Vagina (tissue), 2 donors: ENCODE results near the gene PGAM5. TPM values are rescaled to one million over a fixed set of nuclear protein-coding genes. Genes with fewer than 3 reads are reported as not detected.

ENCODE experiments used
- DNase-seq, 2 donors: peaks; one replicate each; pipeline ENCODE4 v3.0.0-alpha.2; 2017; ENCODE audit errors: extremely low spot score in 2 of 2
- H3K27ac ChIP-seq: fragments of 200-600 bp; sonication (generic); one replicate; pipeline ENCODE4 v1.5.1; 2019
- H3K27me3 ChIP-seq: fragments of 200-600 bp; sonication (generic); one replicate; pipeline ENCODE4 v1.5.1; 2019
- H3K36me3 ChIP-seq, 2 donors: fragments of 200-600 bp; sonication (generic); one replicate each; pipeline ENCODE4 v1.5.1; 2017 to 2019
- H3K4me1 ChIP-seq: fragments of 200-600 bp; sonication (generic); one replicate; pipeline ENCODE4 v1.5.1; 2019
- H3K4me3 ChIP-seq, 2 donors: fragments of 200-600 bp; sonication (generic); 1 replicate in 1 of 2; 2 replicates in 1 of 2; pipeline ENCODE4 v1.5.1; 2016 to 2019
- H3K9me3 ChIP-seq: fragments of 200-600 bp; sonication (generic); one replicate; pipeline ENCODE4 v1.5.1; 2019
- CTCF ChIP-seq, 3 experiments: fragments of 450-650 bp in 2 of 3; fragments of 200-600 bp in 1 of 3; sonication (generic) in 1 of 3; IDR thresholded peaks; one replicate each; pipeline ENCODE4 v1.5.1; 2017 to 2019; ENCODE audit warnings: antibody characterized with exemption in 3 of 3, mild to moderate bottlenecking in 2 of 3, moderate library complexity in 2 of 3
- POLR2A ChIP-seq, 2 donors: fragments of 450-650 bp; IDR thresholded peaks; one replicate each; pipeline ENCODE4 v1.6.1; 2017; ENCODE audit warnings: antibody characterized with exemption in 2 of 2, mild to moderate bottlenecking in 2 of 2, moderate library complexity in 2 of 2
- POLR2AphosphoS5 ChIP-seq, 2 donors: sonication (generic); formaldehyde crosslinking; IDR thresholded peaks; one replicate each; pipeline ENCODE4 v1.9.0; 2017; ENCODE audit warnings: antibody characterized with exemption in 2 of 2, mild to moderate bottlenecking in 2 of 2, low read depth in 1 of 2; ENCODE audit not compliant: insufficient read depth in 1 of 2
- intact Hi-C: fragments of 100-400 bp; cut with DNase I; formaldehyde crosslinking; loops from one replicate; pipeline ENCODE4 v1.15.1; 2023
- total RNA-seq: library from RNA; depleted of rRNA; stranded (reverse); fragments of >200 nt; gene quantifications from one replicate; pipeline ENCODE4 v1.2.3, GENCODE V29; 2016

PGAM5 gene
- total RNA-seq, 1 donor from 2014 or later = 27.0 TPM

DNA sequence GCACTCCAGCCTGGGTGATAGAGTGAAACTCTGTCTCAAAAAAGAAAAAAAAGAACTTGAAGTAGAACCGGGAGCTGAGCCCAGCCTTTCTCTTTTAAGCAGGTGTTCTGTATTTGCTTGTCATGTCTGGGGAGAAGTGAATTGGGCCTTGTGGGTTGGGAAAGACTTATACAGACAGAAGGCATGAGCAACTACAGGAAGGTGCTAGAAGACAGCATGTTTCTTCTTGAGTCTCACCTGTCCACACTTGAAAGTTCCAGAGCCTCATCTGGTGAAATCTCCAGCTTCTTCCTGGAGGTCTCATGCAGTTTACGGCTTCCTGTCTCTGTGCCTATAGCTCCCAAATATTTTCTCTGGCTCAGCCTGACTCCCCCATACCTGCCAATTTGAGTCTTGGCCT is 2.5 kb downstream of the PGAM5 start:
- intact Hi-C loops = no loop called here
- no peak for DNase-seq
- H3K27ac ChIP-seq = no peak overlapping the region
- no peaks in the 10 kb centered on the region for H3K27me3 ChIP-seq
- H3K4me1 ChIP-seq = peaks cover 27% of the 10 kb centered on the region
- peaks cover 4 to 22% of the 10 kb centered on the region in 2 donors for H3K36me3 ChIP-seq
- no peak for TF ChIP-seq POLR2A (IDR thresholded peaks at IDR 0.05)
- no peak for TF ChIP-seq POLR2AphosphoS5 (IDR thresholded peaks at IDR 0.05; ENCODE audit: insufficient read depth in 1 of 2, low read depth in 1 of 2)
- TF ChIP-seq CTCF (IDR thresholded peaks at IDR 0.05) = no peak
- no peaks in the 10 kb centered on the region for H3K9me3 ChIP-seq
- H3K4me3 ChIP-seq = no peak overlapping the region

DNA sequence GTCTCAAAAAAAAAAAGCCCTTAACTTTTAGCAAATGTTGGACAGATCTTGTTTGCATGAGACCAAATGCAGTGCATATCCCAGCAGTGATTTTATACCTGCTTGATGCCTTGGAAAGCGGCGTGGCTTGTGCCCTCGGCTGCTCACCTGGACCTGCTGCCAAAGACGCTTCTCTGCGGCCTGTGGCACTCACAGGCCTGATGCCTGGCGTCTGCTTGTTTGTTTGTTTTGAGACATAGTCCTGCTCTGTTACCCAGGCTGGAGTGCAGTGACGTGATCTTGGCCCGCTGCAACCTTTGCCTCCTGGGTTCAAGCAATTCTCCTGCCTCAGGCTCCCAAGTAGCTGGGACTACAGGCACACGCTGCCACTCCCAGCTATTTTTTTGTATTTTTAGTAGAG is 5.2 kb downstream of the PGAM5 start:
- Histone ChIP-seq H3K4me3 (no peak overlapping the region), H3K36me3 (peaks cover 4 to 36% of the 10 kb centered on the region in 2 donors), H3K27me3 (no peaks in the 10 kb centered on the region), H3K9me3 (no peaks in the 10 kb centered on the region), H3K4me1 (peaks cover 18% of the 10 kb centered on the region), H3K27ac (no peak overlapping the region)
- no peak for TF ChIP-seq POLR2AphosphoS5 (IDR thresholded peaks at IDR 0.05; ENCODE audit: insufficient read depth in 1 of 2, low read depth in 1 of 2)
- no peak for TF ChIP-seq POLR2A (IDR thresholded peaks at IDR 0.05)
- TF ChIP-seq CTCF (IDR thresholded peaks at IDR 0.05) = no peak
- no peak for DNase-seq
- intact Hi-C loops = no loop called here

- Histone ChIP-seq H3K36me3 (peaks cover 4 to 36% of the 10 kb centered on the region in 2 donors), H3K9me3 (no peaks in the 10 kb centered on the region), H3K4me3 (no peak overlapping the region), H3K27ac (no peak overlapping the region), H3K4me1 (peaks cover 17% of the 10 kb centered on the region), H3K27me3 (no peaks in the 10 kb centered on the region)
- no peak for TF ChIP-seq POLR2A (IDR thresholded peaks at IDR 0.05)
- TF ChIP-seq CTCF (IDR thresholded peaks at IDR 0.05) = no peak
- TF ChIP-seq POLR2AphosphoS5 (IDR thresholded peaks at IDR 0.05; ENCODE audit: insufficient read depth in 1 of 2, low read depth in 1 of 2) = no peak
- DNase-seq = no peak
- intact Hi-C loops = no loop called here
Measured at GRCh38 chr12:132716356-132716755, 5.7 kb downstream of the PGAM5 start.

- Histone ChIP-seq H3K27ac (no peak overlapping the region), H3K36me3 (peaks cover 4 to 36% of the 10 kb centered on the region in 2 donors)
- intact Hi-C loops = no loop called here
Measured at GRCh38 chr12:132717011-132717410, 6.4 kb downstream of the PGAM5 start.

More at GRCh38 chr12:132717011-132717410, 6.4 kb downstream of the PGAM5 start:
- Histone ChIP-seq H3K27me3 (no peaks in the 10 kb centered on the region), H3K4me1 (peaks cover 10% of the 10 kb centered on the region), H3K4me3 (no peak overlapping the region), H3K9me3 (no peaks in the 10 kb centered on the region)
- TF ChIP-seq POLR2A (IDR thresholded peaks at IDR 0.05) (no peak), CTCF (IDR thresholded peaks at IDR 0.05) (no peak), POLR2AphosphoS5 (IDR thresholded peaks at IDR 0.05; ENCODE audit: insufficient read depth in 1 of 2, low read depth in 1 of 2) (no peak)
- no peak for DNase-seq
